Activated T-helper 17 cell treated with anti-CD3 and anti-CD28 coated beads, Interleukin-2, amount 50 U/mL, for 72 hours (primary cell): ENCODE measurements around the gene EBI3. TPM values are rescaled to one million over a fixed set of nuclear protein-coding genes. Genes with fewer than 3 reads are reported as not detected.

ENCODE experiments used
- total RNA-seq, 2 donors: library from RNA; stranded (reverse); gene quantifications; one replicate each; pipeline ENCODE4 v1.2.3, GENCODE V29; 2022

The EBI3 gene
- total RNA-seq, 2 donors from 2014 or later: 18.3 to 23.6 TPM

Other genes starting within 250 kb of the EBI3 start
- gene EEF2, start 244.1 kb upstream of the EBI3 start, total RNA-seq: 1,000 to 10,000 TPM; 3,211 to 3,379 TPM
- 10 to 100 TPM; 32.8 to 39.1 TPM for gene PIAS4, start 221.8 kb upstream of the EBI3 start, total RNA-seq
- 10 to 100 TPM; 38.5 to 41.3 TPM for gene ZBTB7A, start 162.6 kb upstream of the EBI3 start, total RNA-seq
- gene MAP2K2, start 105.4 kb upstream of the EBI3 start, total RNA-seq: 100 to 1,000 TPM; 143 to 155 TPM
- 1 to 10 TPM in 1 of 2 donors, not detected in 1; 1.1 TPM for gene CREB3L3, start 75.9 kb upstream of the EBI3 start, total RNA-seq
- 10 to 100 TPM; 37.9 to 38.9 TPM for gene SIRT6, start 47.0 kb upstream of the EBI3 start, total RNA-seq
- gene ANKRD24, start 46.8 kb upstream of the EBI3 start, total RNA-seq: 1 to 10 TPM; 1.2 to 2.5 TPM
- gene YJU2, start 17.6 kb downstream of the EBI3 start, total RNA-seq: 10 to 100 TPM; 22.5 to 22.6 TPM
- gene SHD, start 49.7 kb downstream of the EBI3 start, total RNA-seq: not detected
- 1 to 10 TPM; 2.5 to 4.1 TPM for gene TMIGD2, start 72.9 kb downstream of the EBI3 start, total RNA-seq
- gene FSD1, start 75.1 kb downstream of the EBI3 start, total RNA-seq: 10 to 100 TPM in 1 of 2 donors, 1 to 10 TPM in 1; 8.3 to 13.1 TPM
- gene STAP2, start 109.3 kb downstream of the EBI3 start, total RNA-seq: 10 to 100 TPM; 13.3 to 17.4 TPM
- 10 to 100 TPM; 15.5 to 19.7 TPM for gene MPND, start 114.0 kb downstream of the EBI3 start, total RNA-seq
- 10 to 100 TPM; 49.1 to 67.1 TPM for gene SH3GL1, start 171.0 kb downstream of the EBI3 start, total RNA-seq
- 10 to 100 TPM; 67.9 to 96.7 TPM for gene CHAF1A, start 173.1 kb downstream of the EBI3 start, total RNA-seq
- gene UBXN6, start 228.3 kb downstream of the EBI3 start, total RNA-seq: 10 to 100 TPM; 37.4 to 40.1 TPM
- gene HDGFL2, start 242.8 kb downstream of the EBI3 start, total RNA-seq: 10 to 100 TPM; 30.7 to 39.3 TPM